ENCODE data around the gene PXK. TPM values are rescaled to one million over a fixed set of nuclear protein-coding genes. Genes with fewer than 3 reads are reported as not detected.

PXK gene
- total RNA-seq, 2 donors from 2014 or later = 19.6 to 21.8 TPM

DNA sequence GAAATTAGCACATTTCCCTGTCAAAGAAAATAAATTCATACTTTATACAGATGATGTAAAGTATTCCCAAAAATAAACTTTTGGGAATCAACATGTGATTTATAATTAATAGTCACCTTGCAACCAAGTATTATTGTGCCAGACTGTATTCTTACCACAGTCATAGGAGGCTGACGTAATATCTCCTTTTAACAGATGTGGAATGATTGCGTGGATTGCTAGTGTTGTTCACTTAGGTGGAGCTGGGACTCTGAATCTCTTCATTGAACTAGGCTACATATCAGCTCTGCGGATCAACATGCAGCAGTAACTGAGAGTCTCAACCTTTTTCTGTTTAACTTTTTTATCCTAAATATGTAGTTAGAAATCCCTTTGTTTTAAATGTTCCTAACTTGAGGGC, 37.2 kb downstream of the PXK start:
- no peak overlapping the region for H3K27ac ChIP-seq
- H3K9me3 ChIP-seq = no peaks in the 10 kb centered on the region
- H3K4me3 ChIP-seq = no peak overlapping the region
- no peak for TF ChIP-seq POLR2A (IDR thresholded peaks at IDR 0.05)
- no peak for TF ChIP-seq POLR2AphosphoS5 (IDR thresholded peaks at IDR 0.05)
- TF ChIP-seq, protein P1, sequence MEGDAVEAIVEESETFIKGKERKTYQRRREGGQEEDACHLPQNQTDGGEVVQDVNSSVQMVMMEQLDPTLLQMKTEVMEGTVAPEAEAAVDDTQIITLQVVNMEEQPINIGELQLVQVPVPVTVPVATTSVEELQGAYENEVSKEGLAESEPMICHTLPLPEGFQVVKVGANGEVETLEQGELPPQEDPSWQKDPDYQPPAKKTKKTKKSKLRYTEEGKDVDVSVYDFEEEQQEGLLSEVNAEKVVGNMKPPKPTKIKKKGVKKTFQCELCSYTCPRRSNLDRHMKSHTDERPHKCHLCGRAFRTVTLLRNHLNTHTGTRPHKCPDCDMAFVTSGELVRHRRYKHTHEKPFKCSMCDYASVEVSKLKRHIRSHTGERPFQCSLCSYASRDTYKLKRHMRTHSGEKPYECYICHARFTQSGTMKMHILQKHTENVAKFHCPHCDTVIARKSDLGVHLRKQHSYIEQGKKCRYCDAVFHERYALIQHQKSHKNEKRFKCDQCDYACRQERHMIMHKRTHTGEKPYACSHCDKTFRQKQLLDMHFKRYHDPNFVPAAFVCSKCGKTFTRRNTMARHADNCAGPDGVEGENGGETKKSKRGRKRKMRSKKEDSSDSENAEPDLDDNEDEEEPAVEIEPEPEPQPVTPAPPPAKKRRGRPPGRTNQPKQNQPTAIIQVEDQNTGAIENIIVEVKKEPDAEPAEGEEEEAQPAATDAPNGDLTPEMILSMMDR (IDR thresholded peaks at IDR 0.05) = no peak
- no peaks in the 10 kb centered on the region for H3K36me3 ChIP-seq
- DNase-seq (ENCODE audit: low spot score) = no peak
- WGBS = 94% methylated on average over 3 of the region's 3 CpGs
- H3K4me1 ChIP-seq (replicated peaks) = no peaks in the 10 kb centered on the region
- intact Hi-C loops (cut with DNase I) = no loop called here
- H3K27me3 ChIP-seq (replicated peaks; ENCODE audit: insufficient read depth) = no peaks in the 10 kb centered on the region

DNA sequence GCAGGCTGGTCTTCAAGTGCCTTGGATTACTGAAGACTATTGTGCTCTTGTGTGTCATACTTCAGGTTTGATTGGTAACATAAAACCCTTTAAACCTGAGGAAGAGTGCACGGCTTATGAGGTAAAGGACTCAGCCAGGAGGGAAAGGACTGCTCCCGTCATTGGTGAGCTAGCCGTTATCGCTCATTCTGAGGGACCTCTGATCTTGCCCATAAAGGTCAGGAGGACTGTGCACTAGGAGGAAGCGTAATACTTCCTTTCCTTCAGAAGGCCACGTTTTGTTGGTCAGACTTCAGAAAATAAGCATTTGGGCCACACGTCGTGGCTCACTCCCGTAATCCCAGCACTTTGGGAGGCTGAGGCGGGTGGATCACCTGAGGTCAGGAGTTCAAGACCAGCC, 37.7 kb downstream of the PXK start:
- no peaks in the 10 kb centered on the region for H3K9me3 ChIP-seq
- 94% methylated on average over 10 of the region's 10 CpGs for WGBS
- no peak for DNase-seq (ENCODE audit: low spot score)
- TF ChIP-seq POLR2AphosphoS5 (IDR thresholded peaks at IDR 0.05) (no peak), POLR2A (IDR thresholded peaks at IDR 0.05) (no peak)
- TF ChIP-seq, protein P1 (IDR thresholded peaks at IDR 0.05) = no peak
- no peaks in the 10 kb centered on the region for H3K4me1 ChIP-seq (replicated peaks)
- intact Hi-C loops (cut with DNase I) = no loop called here
- no peaks in the 10 kb centered on the region for H3K27me3 ChIP-seq (replicated peaks; ENCODE audit: insufficient read depth)
- H3K27ac ChIP-seq = no peak overlapping the region
- no peak overlapping the region for H3K4me3 ChIP-seq
- no peaks in the 10 kb centered on the region for H3K36me3 ChIP-seq

- Histone ChIP-seq H3K4me3 (no peak overlapping the region), H3K4me1 (replicated peaks) (no peaks in the 10 kb centered on the region), H3K27ac (no peak overlapping the region), H3K36me3 (no peaks in the 10 kb centered on the region), H3K27me3 (replicated peaks; ENCODE audit: insufficient read depth) (no peaks in the 10 kb centered on the region), H3K9me3 (no peaks in the 10 kb centered on the region)
- no peak for DNase-seq (ENCODE audit: low spot score)
- TF ChIP-seq POLR2AphosphoS5 (IDR thresholded peaks at IDR 0.05) = no peak
- TF ChIP-seq, protein P1 (IDR thresholded peaks at IDR 0.05) = no peak
- TF ChIP-seq POLR2A (IDR thresholded peaks at IDR 0.05) = no peak
- intact Hi-C loops (cut with DNase I) = no loop called here
Observed at GRCh38 chr3:58371754-58372153, 39.1 kb downstream of the PXK start.

- no peak overlapping the region for H3K27ac ChIP-seq
- H3K9me3 ChIP-seq = no peaks in the 10 kb centered on the region
- intact Hi-C loops (cut with DNase I) = no loop called here
- H3K4me3 ChIP-seq = no peak overlapping the region
- H3K36me3 ChIP-seq = no peaks in the 10 kb centered on the region
- 51% methylated on average over 5 of the region's 5 CpGs for WGBS
- H3K27me3 ChIP-seq (replicated peaks; ENCODE audit: insufficient read depth) = no peaks in the 10 kb centered on the region
- TF ChIP-seq POLR2A (IDR thresholded peaks at IDR 0.05) (no peak), POLR2AphosphoS5 (IDR thresholded peaks at IDR 0.05) (no peak)
- TF ChIP-seq, protein P1 (IDR thresholded peaks at IDR 0.05) = no peak
- no peaks in the 10 kb centered on the region for H3K4me1 ChIP-seq (replicated peaks)
- no peak for DNase-seq (ENCODE audit: low spot score)
Observed at GRCh38 chr3:58375254-58375653, 42.6 kb downstream of the PXK start.

DNA sequence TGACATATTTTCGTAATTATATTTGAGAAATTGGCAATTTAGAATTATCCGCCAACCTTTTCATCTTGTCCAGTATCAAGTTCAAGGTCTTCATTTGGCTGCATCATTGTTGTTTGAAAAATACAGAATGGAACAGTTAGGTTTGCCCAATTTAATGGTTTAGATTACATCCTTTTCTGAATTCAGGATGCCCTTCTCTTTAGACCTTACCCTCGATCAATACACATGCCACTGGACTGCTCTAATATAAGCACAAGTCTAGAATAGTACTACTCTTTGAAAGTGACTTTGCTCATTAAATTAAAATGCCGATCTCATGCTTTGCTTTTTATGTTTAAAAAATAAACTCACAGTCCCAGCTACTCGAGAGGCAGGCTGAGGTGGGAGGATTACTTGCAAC, 44.5 kb downstream of the PXK start:
- intact Hi-C loops (cut with DNase I) = no loop called here
- TF ChIP-seq, protein P1 (IDR thresholded peaks at IDR 0.05) = no peak
- TF ChIP-seq POLR2A (IDR thresholded peaks at IDR 0.05) (no peak), POLR2AphosphoS5 (IDR thresholded peaks at IDR 0.05) (no peak)
- Histone ChIP-seq H3K4me1 (replicated peaks) (no peaks in the 10 kb centered on the region), H3K9me3 (no peaks in the 10 kb centered on the region), H3K4me3 (no peak overlapping the region), H3K27ac (no peak overlapping the region), H3K27me3 (replicated peaks; ENCODE audit: insufficient read depth) (no peaks in the 10 kb centered on the region), H3K36me3 (no peaks in the 10 kb centered on the region)
- DNase-seq (ENCODE audit: low spot score) = no peak
- 85% methylated on average over 5 of the region's 5 CpGs for WGBS
